HUES6 (cell line): ENCODE results near the gene BCAP29.

Experiments
- H3K27ac ChIP-seq: 2 replicates; pipeline ENCODE4 v1.7.0; 2013; ENCODE audit warnings: low read depth, mild to moderate bottlenecking, low read length, inconsistent platforms
- H3K27me3 ChIP-seq: 2 replicates; pipeline ENCODE4 v1.6.1; 2013; ENCODE audit warnings: low read length; ENCODE audit not compliant: control insufficient read depth, insufficient read depth
- H3K36me3 ChIP-seq: 2 replicates; pipeline ENCODE4 v1.6.1; 2013; ENCODE audit warnings: low read length; ENCODE audit not compliant: control insufficient read depth, insufficient read depth
- H3K4me1 ChIP-seq: 2 replicates; pipeline ENCODE4 v1.6.1; 2013; ENCODE audit warnings: low read length; ENCODE audit not compliant: control insufficient read depth, insufficient read depth
- H3K4me3 ChIP-seq: 2 replicates; pipeline ENCODE4 v1.5.1; 2013; ENCODE audit warnings: low read depth, low read length
- H3K9ac ChIP-seq: one replicate; pipeline ENCODE4 v1.6.1; 2013; ENCODE audit warnings: mild to moderate bottlenecking, low read length
- H3K9me3 ChIP-seq: 2 replicates; pipeline ENCODE4 v1.6.1; 2013; ENCODE audit warnings: low read depth, low read length; ENCODE audit not compliant: control insufficient read depth, insufficient read depth

Gene BCAP29

GRCh38 chr7:107668296-107668695 is 88.2 kb downstream of the BCAP29 start:
- Histone ChIP-seq H3K9me3 (no peaks in the 10 kb centered on the region), H3K36me3 (no peaks in the 10 kb centered on the region), H3K4me3 (no peak overlapping the region), H3K27me3 (peaks cover 41% of the 10 kb centered on the region), H3K4me1 (no peaks in the 10 kb centered on the region), H3K27ac (no peak overlapping the region), H3K9ac (no peak overlapping the region)
